MM.1S (cell line): Measurements from ENCODE around the gene ELAVL3.

Experiments used
- DNase-seq: peaks from one replicate; pipeline ENCODE4 v3.0.0-alpha.2; 2015
- H2AFZ ChIP-seq: fragments of 300-600 bp; sonication (generic); 2 replicates; pipeline ENCODE4 v1.6.0; 2016; ENCODE audit warnings: antibody characterized with exemption, low read length
- H3F3A ChIP-seq: fragments of 300-600 bp; sonication (generic); 2 replicates; pipeline ENCODE4 v1.6.1; 2016; ENCODE audit warnings: mild to moderate bottlenecking, antibody characterized with exemption, low read length, moderate library complexity, mixed read lengths; ENCODE audit not compliant: insufficient read depth
- H3K27ac ChIP-seq: fragments of 300-600 bp; sonication (generic); 2 replicates; pipeline ENCODE4 v1.5.1; 2016; ENCODE audit warnings: mild to moderate bottlenecking, low read length
- H3K27me3 ChIP-seq: fragments of 300-600 bp; sonication (generic); replicated peaks from 2 replicates; pipeline ENCODE4 v1.6.0; 2016; ENCODE audit warnings: low read length; ENCODE audit not compliant: insufficient read depth
- H3K36me3 ChIP-seq: fragments of 300-600 bp; sonication (generic); replicated peaks from 2 replicates; pipeline ENCODE4 v1.6.1; 2016; ENCODE audit warnings: mild to moderate bottlenecking, low read length, mixed read lengths; ENCODE audit not compliant: insufficient read depth
- H3K4me1 ChIP-seq: fragments of 300-600 bp; sonication (generic); 2 replicates; pipeline ENCODE4 v1.6.1; 2016; ENCODE audit warnings: low read length, mixed read lengths
- H3K4me2 ChIP-seq: fragments of 300-600 bp; sonication (generic); 2 replicates; pipeline ENCODE4 v1.6.0; 2016; ENCODE audit warnings: low read depth, low read length
- H3K4me3 ChIP-seq: fragments of 300-600 bp; sonication (generic); 2 replicates; pipeline ENCODE4 v1.5.1; 2016; ENCODE audit warnings: low read length, mixed read lengths
- H3K79me2 ChIP-seq: fragments of 300-600 bp; sonication (generic); 2 replicates; pipeline ENCODE4 v1.6.1; 2016; ENCODE audit warnings: mixed run types, low read length, mixed read lengths
- H3K9ac ChIP-seq: fragments of 300-600 bp; sonication (generic); 2 replicates; pipeline ENCODE4 v1.6.1; 2016; ENCODE audit warnings: low read length, mixed read lengths
- H3K9me2 ChIP-seq: fragments of 300-600 bp; sonication (generic); replicated peaks from 2 replicates; pipeline ENCODE4 v1.6.1; 2016; ENCODE audit warnings: mild to moderate bottlenecking, low read length, mixed read lengths; ENCODE audit not compliant: insufficient read depth
- H3K9me3 ChIP-seq: fragments of 300-600 bp; sonication (generic); replicated peaks from 2 replicates; pipeline ENCODE4 v1.6.1; 2016; ENCODE audit warnings: mild to moderate bottlenecking, low read length, mixed read lengths; ENCODE audit not compliant: insufficient read depth
- H4K20me1 ChIP-seq: fragments of 300-600 bp; sonication (generic); 2 replicates; pipeline ENCODE4 v1.6.1; 2016; ENCODE audit warnings: mild to moderate bottlenecking, low read length, moderate library complexity, mixed read lengths; ENCODE audit not compliant: insufficient read depth
- EZH2 ChIP-seq: fragments of 300-600 bp; sonication (generic); optimal IDR thresholded peaks from 2 replicates; pipeline ENCODE3; 2017; ENCODE audit warnings: low read depth, mild to moderate bottlenecking, antibody characterized with exemption, low read length, mixed read lengths
- EZH2phosphoT487 ChIP-seq: fragments of 300-600 bp; sonication (generic); IDR thresholded peaks from 2 replicates; pipeline ENCODE4 v1.6.1; 2018; ENCODE audit warnings: antibody characterized with exemption, low read length
- TF ChIP-seq, protein P1 (sequence below): fragments of 300-600 bp; sonication (generic); IDR thresholded peaks from 2 replicates; pipeline ENCODE4 v1.5.1; 2016; ENCODE audit warnings: antibody characterized with exemption, low read length, mixed read lengths

Gene ELAVL3

DNA sequence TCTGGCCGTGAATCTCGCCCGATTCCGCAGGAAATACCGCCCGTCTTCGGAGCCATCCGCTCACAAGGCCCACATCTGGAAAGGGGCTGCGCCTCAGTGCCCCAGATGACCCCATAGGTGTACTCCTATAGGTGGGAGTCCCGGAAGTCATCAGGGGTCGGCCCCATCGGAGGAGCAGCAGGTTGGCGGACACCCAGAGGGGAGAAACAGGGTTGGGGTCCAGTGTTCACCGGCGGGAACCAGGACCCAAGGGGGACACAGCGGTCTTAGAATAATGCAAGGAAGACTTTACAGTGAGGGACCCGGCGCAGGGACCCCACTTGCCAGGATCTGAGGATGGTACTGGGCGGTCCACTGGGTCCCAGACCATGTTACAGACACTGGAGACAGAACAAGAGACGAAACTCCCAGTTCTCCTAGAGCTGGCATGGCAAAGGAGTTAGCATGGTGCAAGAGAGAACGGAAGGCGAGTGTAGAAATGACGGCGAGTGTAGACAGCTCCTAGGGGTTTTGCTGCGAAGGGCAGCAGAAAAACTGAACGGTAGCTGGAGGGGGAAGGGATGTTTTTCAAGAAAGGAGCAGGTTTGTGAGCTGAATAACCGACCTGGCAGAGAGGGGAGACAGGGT lies 57.6 kb downstream of the ELAVL3 start:
- no peak for TF ChIP-seq EZH2
- no peak for TF ChIP-seq EZH2phosphoT487
- TF ChIP-seq, protein P1, sequence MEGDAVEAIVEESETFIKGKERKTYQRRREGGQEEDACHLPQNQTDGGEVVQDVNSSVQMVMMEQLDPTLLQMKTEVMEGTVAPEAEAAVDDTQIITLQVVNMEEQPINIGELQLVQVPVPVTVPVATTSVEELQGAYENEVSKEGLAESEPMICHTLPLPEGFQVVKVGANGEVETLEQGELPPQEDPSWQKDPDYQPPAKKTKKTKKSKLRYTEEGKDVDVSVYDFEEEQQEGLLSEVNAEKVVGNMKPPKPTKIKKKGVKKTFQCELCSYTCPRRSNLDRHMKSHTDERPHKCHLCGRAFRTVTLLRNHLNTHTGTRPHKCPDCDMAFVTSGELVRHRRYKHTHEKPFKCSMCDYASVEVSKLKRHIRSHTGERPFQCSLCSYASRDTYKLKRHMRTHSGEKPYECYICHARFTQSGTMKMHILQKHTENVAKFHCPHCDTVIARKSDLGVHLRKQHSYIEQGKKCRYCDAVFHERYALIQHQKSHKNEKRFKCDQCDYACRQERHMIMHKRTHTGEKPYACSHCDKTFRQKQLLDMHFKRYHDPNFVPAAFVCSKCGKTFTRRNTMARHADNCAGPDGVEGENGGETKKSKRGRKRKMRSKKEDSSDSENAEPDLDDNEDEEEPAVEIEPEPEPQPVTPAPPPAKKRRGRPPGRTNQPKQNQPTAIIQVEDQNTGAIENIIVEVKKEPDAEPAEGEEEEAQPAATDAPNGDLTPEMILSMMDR: no peak
- Histone ChIP-seq H3K79me2 (no peaks in the 10 kb centered on the region), H3K36me3 (no peaks in the 10 kb centered on the region), H3K4me3 (no peak overlapping the region), H4K20me1 (no peaks in the 10 kb centered on the region), H3K4me1 (no peaks in the 10 kb centered on the region; the same call in 1 of the 2 replicates), H3K9ac (no peak overlapping the region), H3K9me2 (no peaks in the 10 kb centered on the region), H2AFZ (no peak overlapping the region), H3K9me3 (no peaks in the 10 kb centered on the region), H3K27me3 (peaks cover 53% of the 10 kb centered on the region), H3K4me2 (no peak overlapping the region), H3K27ac (no peak overlapping the region), H3F3A (no peaks in the 10 kb centered on the region; the same call in 1 of the 2 replicates)
- DNase-seq: no peak

DNA sequence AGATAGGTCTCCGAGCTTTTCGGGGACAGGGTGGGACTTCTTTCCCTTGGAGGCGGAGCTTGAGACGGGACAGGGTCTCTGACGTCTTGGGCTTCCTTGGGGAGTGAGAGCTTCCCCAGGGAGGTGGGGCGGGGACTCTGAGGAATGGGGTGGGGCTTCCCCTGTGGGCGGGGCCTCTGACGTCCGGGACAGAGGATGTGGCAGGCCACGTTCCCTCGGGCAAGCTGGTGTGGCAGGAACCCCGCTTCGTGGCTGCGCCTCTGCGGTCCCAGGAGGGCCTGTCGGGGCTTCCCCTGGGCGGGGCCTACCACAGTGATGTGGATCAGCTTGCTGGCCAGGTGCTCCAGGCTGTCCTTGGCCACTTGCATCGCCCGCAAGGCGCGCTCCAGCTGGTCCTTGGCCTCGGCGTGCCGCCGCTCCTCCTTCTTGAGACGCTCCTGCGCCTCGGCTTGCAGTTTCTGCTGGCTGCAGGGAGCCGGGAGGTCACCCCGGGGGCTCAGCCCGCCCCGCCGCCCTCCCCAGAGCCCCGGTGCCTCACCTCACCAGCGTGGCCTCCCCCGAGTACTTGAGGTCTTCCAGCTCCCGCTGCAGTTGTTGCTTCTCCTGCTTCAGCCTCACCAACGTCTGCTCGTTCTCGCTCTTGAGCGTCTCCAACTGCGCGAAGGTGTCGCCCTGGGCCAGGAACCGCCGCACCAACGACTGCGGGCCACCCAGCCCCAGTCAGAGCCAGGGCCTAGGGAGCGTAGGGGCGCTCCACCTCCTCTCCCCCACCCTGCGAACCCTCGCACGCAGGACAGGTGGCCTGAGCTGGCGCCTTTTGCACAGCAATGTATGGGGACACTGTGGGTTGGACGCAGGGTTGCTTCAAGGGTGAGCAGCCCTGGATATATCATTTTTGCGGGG lies 58.4 kb downstream of the ELAVL3 start:
- H3F3A ChIP-seq: no peaks in the 10 kb centered on the region; the same call in 1 of the 2 replicates
- no peaks in the 10 kb centered on the region for H3K9me2 ChIP-seq
- peak overlapping the region; percentile 35 for H3K4me3 ChIP-seq
- no peaks in the 10 kb centered on the region for H3K79me2 ChIP-seq
- H3K27me3 ChIP-seq: peaks cover 60% of the 10 kb centered on the region
- peak overlapping the region; percentile 69 for H3K4me2 ChIP-seq
- DNase-seq: peak; percentile 73
- H3K36me3 ChIP-seq: no peaks in the 10 kb centered on the region
- no peaks in the 10 kb centered on the region for H3K9me3 ChIP-seq
- no peak overlapping the region for H3K27ac ChIP-seq
- H3K9ac ChIP-seq: no peak overlapping the region
- TF ChIP-seq, protein P1: no peak
- TF ChIP-seq EZH2phosphoT487: no peak
- no peak for TF ChIP-seq EZH2
- H2AFZ ChIP-seq: peak overlapping the region; percentile 52
- H4K20me1 ChIP-seq: no peaks in the 10 kb centered on the region
- no peaks in the 10 kb centered on the region; the same call in 1 of the 2 replicates for H3K4me1 ChIP-seq

DNA sequence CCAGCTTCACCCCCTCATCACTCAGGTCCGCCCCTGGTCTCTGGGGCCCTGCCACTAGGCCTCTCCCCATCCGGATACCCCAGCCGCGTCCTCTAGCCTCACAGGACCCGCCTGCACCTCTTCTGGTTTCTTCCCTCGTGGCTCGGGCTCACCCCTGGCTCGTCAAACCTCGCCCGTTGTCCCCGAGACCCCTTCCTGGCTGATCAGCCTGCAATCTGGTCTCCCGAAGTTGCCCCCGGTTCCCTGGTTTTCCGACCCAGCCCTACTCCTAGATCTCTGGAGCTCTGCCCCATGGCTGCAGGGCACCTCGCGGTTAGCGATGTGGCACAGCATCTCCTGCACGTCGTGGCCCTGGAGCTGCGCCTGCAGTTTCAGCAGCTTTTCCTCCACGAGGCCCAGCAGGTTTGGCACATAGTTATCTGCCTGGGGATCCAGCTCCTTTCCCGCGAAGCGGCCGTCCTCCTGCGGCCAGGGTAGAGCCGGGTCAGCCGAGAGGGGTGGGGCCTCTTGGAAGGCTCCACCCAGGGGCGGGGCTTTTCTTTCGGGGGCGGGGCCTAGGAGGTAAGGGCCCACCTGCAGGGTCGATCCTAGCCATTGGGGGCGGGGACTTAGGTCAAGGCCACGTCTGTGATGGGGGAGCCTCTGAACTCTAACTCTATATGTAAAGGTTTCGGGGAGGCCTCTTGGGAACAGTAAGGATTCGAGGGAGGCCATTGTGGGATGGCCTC lies 59.3 kb downstream of the ELAVL3 start:
- Histone ChIP-seq H3F3A (no peaks in the 10 kb centered on the region; the same call in 1 of the 2 replicates), H3K9me3 (no peaks in the 10 kb centered on the region), H2AFZ (peak overlapping the region; percentile 52), H3K4me3 (peak overlapping the region; percentile 35; the same call in 1 of the 2 replicates), H3K36me3 (no peaks in the 10 kb centered on the region), H3K4me2 (peak overlapping the region; percentile 69), H3K9ac (no peak overlapping the region), H4K20me1 (no peaks in the 10 kb centered on the region), H3K4me1 (no peaks in the 10 kb centered on the region; the same call in 1 of the 2 replicates), H3K9me2 (no peaks in the 10 kb centered on the region), H3K27me3 (peaks cover 69% of the 10 kb centered on the region), H3K79me2 (no peaks in the 10 kb centered on the region), H3K27ac (no peak overlapping the region)
- DNase-seq: peak; percentile 11
- TF ChIP-seq, protein P1: no peak
- TF ChIP-seq EZH2: peak; percentile 53
